ENCODE measurements around the gene MYADM.

Gene MYADM

GRCh38 chr19:53915000-53915399 lies 47.3 kb downstream of the MYADM start:
- DNase-seq (ENCODE audit: low read depth in 2 of 2), result no peak

- no peak for DNase-seq (ENCODE audit: low read depth in 2 of 2)
These were observed 48.3 kb downstream of the MYADM start for GRCh38 chr19:53916004-53916403.

GRCh38 chr19:53917356-53917755 lies 49.7 kb downstream of the MYADM start:
- DNase-seq (ENCODE audit: low read depth in 2 of 2), result no peak

All from fibroblast of skin of left quadriceps (primary cell).